Caco-2 (cell line): ENCODE measurements around the gene MAU2. TPM values are rescaled to one million over a fixed set of nuclear protein-coding genes. Genes with fewer than 3 reads are reported as not detected.
A peak's percentile ranks its signal among the peaks of the same experiment; 100 is the strongest.

Experiments
- BruUV-seq: library from RNA; stranded (reverse); fragments of 400-500 nt; replicated peaks from 2 replicates; lab custom pipeline; 2021; lab: Mats Ljungman, UMichigan
- CTCF ChIA-PET: fragments of 300-600 bp; sonication (Branson Sonifier 250); formaldehyde crosslinking; loops from one replicate; lab custom pipeline; 2022; ENCODE audit warnings: antibody characterized with exemption; lab: Charles Lee
- POLR2A ChIA-PET: fragments of 300-600 bp; sonication (Branson Sonifier 250); formaldehyde crosslinking; loops from one replicate; lab custom pipeline; 2022; ENCODE audit warnings: antibody characterized with exemption; lab: Charles Lee
- DNase-seq, 2 experiments: peaks; one replicate each; pipeline versions ENCODE4 v3.0.0 to v3.0.0-alpha.2; 2020 to 2022
- H3K27me3 ChIP-seq: replicated peaks from 2 replicates; pipeline ENCODE4 v1.6.0; 2011; ENCODE audit warnings: low read length; ENCODE audit not compliant: control insufficient read depth, insufficient read depth
- H3K36me3 ChIP-seq: 2 replicates; pipeline ENCODE4 v1.5.1; 2011; ENCODE audit warnings: low read length; ENCODE audit not compliant: control insufficient read depth, insufficient read depth
- H3K4me1 ChIP-seq: fragments of 250-450 bp; sonication (Bioruptor Pico); 2 replicates; pipeline ENCODE4 v1.5.1; 2020; ENCODE audit warnings: mild to moderate bottlenecking
- H3K4me3 ChIP-seq: 2 replicates; pipeline ENCODE4 v1.5.1; 2011; ENCODE audit warnings: low read depth, mild to moderate bottlenecking, control low read depth, low read length
- H3K9me3 ChIP-seq: fragments of 250-450 bp; sonication (Bioruptor Pico); 2 replicates; pipeline ENCODE4 v1.5.1; 2020; ENCODE audit warnings: mild to moderate bottlenecking, moderate library complexity
- H3K27ac Mint-ChIP-seq: one replicate; pipeline ENCODE4 v1.8.0; 2022; ENCODE audit warnings: mixed read lengths; ENCODE audit not compliant: unreplicated experiment
- H3K27me3 Mint-ChIP-seq: one replicate; pipeline ENCODE4 v1.8.0; 2022; ENCODE audit warnings: mixed read lengths; ENCODE audit not compliant: insufficient read depth, unreplicated experiment
- H3K36me3 Mint-ChIP-seq: one replicate; pipeline ENCODE4 v1.8.0; 2022; ENCODE audit warnings: mild to moderate bottlenecking, mixed read lengths; ENCODE audit not compliant: insufficient read depth, unreplicated experiment
- H3K4me1 Mint-ChIP-seq: one replicate; pipeline ENCODE4 v1.8.0; 2022; ENCODE audit warnings: low read depth, mixed read lengths; ENCODE audit not compliant: unreplicated experiment
- H3K4me3 Mint-ChIP-seq: one replicate; pipeline ENCODE4 v1.8.0; 2022; ENCODE audit warnings: mild to moderate bottlenecking, moderate library complexity, mixed read lengths; ENCODE audit not compliant: unreplicated experiment
- H3K9me3 Mint-ChIP-seq: one replicate; pipeline ENCODE4 v1.8.0; 2022; ENCODE audit warnings: mixed read lengths; ENCODE audit not compliant: unreplicated experiment
- intact Hi-C: fragments of 100-400 bp; cut with micrococcal nuclease; formaldehyde crosslinking; loops from one replicate; pipeline ENCODE4 v1.10.0; 2022; ENCODE audit not compliant: unreplicated experiment
- total RNA-seq: library from RNA; stranded (reverse); gene quantifications from 2 replicates; pipeline ENCODE4 v1.2.3, GENCODE V29; 2022
- TF ChIP-seq, protein P1 (sequence below), 2 experiments: fragments of 200-600 bp in 1 of 2; IDR thresholded peaks; 1 replicate in 1 of 2; 2 replicates in 1 of 2; pipeline versions ENCODE4 v1.5.1 to v1.8.0; 2011 to 2022; ENCODE audit warnings: antibody characterized with exemption in 1 of 2, control low read depth in 1 of 2, inconsistent platforms in 1 of 2, low read depth in 1 of 2, low read length in 1 of 2, mild to moderate bottlenecking in 1 of 2, moderate library complexity in 1 of 2; ENCODE audit not compliant: insufficient read depth in 1 of 2, severe bottlenecking in 1 of 2, unreplicated experiment in 1 of 2

The MAU2 gene
- total RNA-seq, 1 experiment from 2014 or later, result 51.3 TPM

DNA sequence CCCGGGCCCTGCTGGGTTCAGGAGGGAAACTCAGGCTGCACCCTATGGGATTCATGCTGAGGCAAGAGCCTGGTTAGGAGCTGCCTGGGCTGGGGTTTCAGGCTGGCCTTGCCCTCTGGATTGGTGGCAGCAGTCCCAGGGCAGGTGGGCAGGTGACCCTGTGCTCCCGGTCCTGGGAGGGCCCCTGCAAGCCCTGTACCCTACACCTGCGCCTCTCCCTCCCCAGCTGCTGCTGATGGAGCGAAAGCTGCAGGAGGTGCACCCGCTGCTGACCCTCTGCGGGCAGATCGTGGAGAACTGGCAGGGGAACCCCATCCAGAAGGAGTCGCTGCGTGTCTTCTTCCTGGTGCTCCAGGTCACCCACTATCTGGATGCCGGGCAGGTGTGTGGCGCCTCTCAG lies 20.4 kb downstream of the MAU2 start:
- Mint-ChIP-seq H3K4me3 (no peak overlapping the region), H3K4me1 (no peaks in the 10 kb centered on the region), H3K36me3 (peaks cover 49% of the 10 kb centered on the region), H3K27ac (no peak overlapping the region), H3K27me3 (no peaks in the 10 kb centered on the region), H3K9me3 (no peaks in the 10 kb centered on the region)
- H3K9me3 ChIP-seq, result no peaks in the 10 kb centered on the region
- ChIA-PET CTCF (no interaction called here), POLR2A (no interaction called here)
- peaks cover 3% of the 10 kb centered on the region for H3K36me3 ChIP-seq
- no peak for DNase-seq
- H3K4me1 ChIP-seq, result no peaks in the 10 kb centered on the region
- TF ChIP-seq, protein P1, sequence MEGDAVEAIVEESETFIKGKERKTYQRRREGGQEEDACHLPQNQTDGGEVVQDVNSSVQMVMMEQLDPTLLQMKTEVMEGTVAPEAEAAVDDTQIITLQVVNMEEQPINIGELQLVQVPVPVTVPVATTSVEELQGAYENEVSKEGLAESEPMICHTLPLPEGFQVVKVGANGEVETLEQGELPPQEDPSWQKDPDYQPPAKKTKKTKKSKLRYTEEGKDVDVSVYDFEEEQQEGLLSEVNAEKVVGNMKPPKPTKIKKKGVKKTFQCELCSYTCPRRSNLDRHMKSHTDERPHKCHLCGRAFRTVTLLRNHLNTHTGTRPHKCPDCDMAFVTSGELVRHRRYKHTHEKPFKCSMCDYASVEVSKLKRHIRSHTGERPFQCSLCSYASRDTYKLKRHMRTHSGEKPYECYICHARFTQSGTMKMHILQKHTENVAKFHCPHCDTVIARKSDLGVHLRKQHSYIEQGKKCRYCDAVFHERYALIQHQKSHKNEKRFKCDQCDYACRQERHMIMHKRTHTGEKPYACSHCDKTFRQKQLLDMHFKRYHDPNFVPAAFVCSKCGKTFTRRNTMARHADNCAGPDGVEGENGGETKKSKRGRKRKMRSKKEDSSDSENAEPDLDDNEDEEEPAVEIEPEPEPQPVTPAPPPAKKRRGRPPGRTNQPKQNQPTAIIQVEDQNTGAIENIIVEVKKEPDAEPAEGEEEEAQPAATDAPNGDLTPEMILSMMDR (IDR thresholded peaks at IDR 0.05; ENCODE audit: insufficient read depth in 1 of 2, low read depth in 1 of 2, low read length in 1 of 2, severe bottlenecking in 1 of 2, unreplicated experiment in 1 of 2), result no peak
- intact Hi-C loops, result no loop called here
- H3K27me3 ChIP-seq, result no peaks in the 10 kb centered on the region
- no TSS peak for BruUV-seq
- no peak overlapping the region for H3K4me3 ChIP-seq

DNA sequence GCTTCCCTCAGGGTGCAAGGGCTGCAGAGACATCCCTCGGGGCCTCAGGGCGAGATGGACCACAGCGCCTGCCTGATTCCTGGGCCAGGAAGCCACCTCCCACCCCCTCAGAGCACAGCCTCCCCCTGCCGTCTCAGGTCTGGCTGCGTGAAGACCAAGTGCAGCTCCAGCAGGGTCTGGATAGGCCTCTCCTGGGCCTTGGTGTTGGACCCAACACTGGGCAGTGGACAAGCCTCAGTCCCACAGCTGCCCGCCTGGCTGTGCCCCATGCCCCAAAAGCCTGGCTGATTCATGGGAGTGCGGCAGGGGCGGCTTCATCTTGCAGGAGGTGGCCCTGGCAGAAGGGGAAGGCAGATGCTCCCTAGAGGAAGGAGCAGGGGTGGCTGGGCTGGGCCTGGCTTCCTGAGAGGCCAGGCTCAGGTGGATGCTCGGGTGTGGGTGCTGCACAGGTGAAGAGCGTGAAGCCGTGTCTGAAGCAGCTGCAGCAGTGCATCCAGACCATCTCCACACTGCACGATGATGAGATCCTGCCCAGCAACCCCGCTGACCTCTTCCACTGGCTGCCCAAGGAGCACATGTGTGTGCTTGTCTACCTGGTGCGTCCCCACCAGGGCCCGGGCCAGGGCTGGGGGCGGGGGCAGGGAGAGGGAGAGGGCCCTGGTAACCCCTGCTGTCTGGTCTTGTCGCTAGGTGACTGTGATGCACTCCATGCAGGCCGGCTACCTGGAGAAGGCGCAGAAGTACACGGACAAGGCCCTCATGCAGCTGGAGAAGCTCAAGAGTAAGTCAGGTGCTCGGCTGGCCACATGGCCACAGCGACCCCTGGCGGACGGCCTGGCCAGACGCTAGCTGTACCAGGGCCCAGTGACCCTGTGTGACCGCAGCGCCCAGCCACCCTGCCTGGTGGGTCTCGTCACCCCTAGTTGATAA lies 21.7 kb downstream of the MAU2 start:
- Mint-ChIP-seq H3K4me1 (no peaks in the 10 kb centered on the region), H3K4me3 (no peak overlapping the region), H3K36me3 (peaks cover 52% of the 10 kb centered on the region), H3K9me3 (no peaks in the 10 kb centered on the region), H3K27ac (no peak overlapping the region), H3K27me3 (no peaks in the 10 kb centered on the region)
- Histone ChIP-seq H3K9me3 (no peaks in the 10 kb centered on the region), H3K27me3 (no peaks in the 10 kb centered on the region), H3K36me3 (peaks cover 3% of the 10 kb centered on the region), H3K4me1 (no peaks in the 10 kb centered on the region), H3K4me3 (no peak overlapping the region)
- intact Hi-C loops, result loop anchor here (1.0 kb wide), 2 partner anchors 156 to 196 kb away; no protein-coding TSS in a partner anchor
- CTCF ChIA-PET, result interaction anchor here (0.6 to 1.5 kb wide), 16 partner anchors 9 to 199 kb away, joined by 3 to 11 read pairs (median 3); partner anchors contain the start of gene GATAD2A
- BruUV-seq, result no TSS peak
- TF ChIP-seq, protein P1 (IDR thresholded peaks at IDR 0.05; ENCODE audit: insufficient read depth in 1 of 2, low read depth in 1 of 2, low read length in 1 of 2, severe bottlenecking in 1 of 2, unreplicated experiment in 1 of 2), result peak; percentile 80 to 87
- DNase-seq, result peak; percentile 69 to 85
- POLR2A ChIA-PET, result interaction anchor here (0.5 kb wide), 1 partner anchor 43 kb away, joined by 6 read pairs; no protein-coding TSS in a partner anchor

DNA sequence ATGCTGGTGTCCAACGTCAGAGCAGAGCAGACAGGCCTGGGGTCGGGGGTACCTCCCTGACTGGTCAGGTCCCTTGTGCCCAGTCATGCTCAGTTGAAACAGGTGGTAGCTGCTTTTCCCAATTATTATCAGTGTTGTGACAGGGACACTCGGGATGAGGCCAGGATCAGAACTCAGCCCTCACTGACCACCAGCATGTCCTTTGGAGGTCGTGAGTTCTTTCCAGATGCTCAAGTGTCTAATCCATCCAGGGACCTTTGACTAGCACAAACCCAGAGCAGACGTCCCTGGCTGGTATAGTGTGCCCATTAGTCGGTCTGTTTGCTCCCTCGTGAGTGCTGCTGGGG lies 22.4 kb downstream of the MAU2 start:
- no peaks in the 10 kb centered on the region for H3K4me1 Mint-ChIP-seq
- intact Hi-C loops, result no loop called here
- no peaks in the 10 kb centered on the region for H3K9me3 ChIP-seq
- no peaks in the 10 kb centered on the region for H3K27me3 ChIP-seq
- TF ChIP-seq, protein P1 (IDR thresholded peaks at IDR 0.05; ENCODE audit: insufficient read depth in 1 of 2, low read depth in 1 of 2, low read length in 1 of 2, severe bottlenecking in 1 of 2, unreplicated experiment in 1 of 2), result no peak
- CTCF ChIA-PET, result interaction anchor here (0.5 to 1.5 kb wide), 13 partner anchors 9 to 254 kb away, joined by 3 to 11 read pairs (median 3); partner anchors contain the start of gene GATAD2A
- DNase-seq, result no peak
- BruUV-seq, result no TSS peak
- H3K36me3 ChIP-seq, result peaks cover 5% of the 10 kb centered on the region
- H3K27ac Mint-ChIP-seq, result no peak overlapping the region
- POLR2A ChIA-PET, result no interaction called here
- H3K4me3 Mint-ChIP-seq, result no peak overlapping the region
- no peaks in the 10 kb centered on the region for H3K4me1 ChIP-seq
- peaks cover 53% of the 10 kb centered on the region for H3K36me3 Mint-ChIP-seq
- H3K4me3 ChIP-seq, result no peak overlapping the region
- H3K9me3 Mint-ChIP-seq, result no peaks in the 10 kb centered on the region
- H3K27me3 Mint-ChIP-seq, result no peaks in the 10 kb centered on the region
